Keratinocyte (primary cell): ENCODE results near the gene KLRC1. TPM values are rescaled to one million over a fixed set of nuclear protein-coding genes. Genes with fewer than 3 reads are reported as not detected.
A peak's percentile ranks its signal among the peaks of the same experiment; 100 is the strongest.
"Not testable (repeated sequence)": the region's sequence is repeated elsewhere in the genome, so short reads cannot be mapped to it uniquely, and the experiment has no call there.

Source experiments
- DNase-seq: peaks from one replicate; pipeline ENCODE4 v3.0.0-alpha.2; 2011; ENCODE audit warnings: low read depth, missing footprints, low spot score
- FAIRE-seq: peaks from 2 replicates; lab custom pipeline; 2011; peaks lifted over from hg19 to GRCh38; lab: Jason Lieb, UNC
- H2AFZ ChIP-seq: 2 replicates; pipeline ENCODE4 v1.6.0; 2012; ENCODE audit warnings: low read length, control low read depth, inconsistent platforms; ENCODE audit not compliant: control insufficient read depth
- H3K27ac ChIP-seq: 2 replicates; pipeline ENCODE4 v1.5.1; 2011; ENCODE audit warnings: low read length; ENCODE audit not compliant: control insufficient read depth, insufficient read depth
- H3K27me3 ChIP-seq: 3 replicates; pipeline ENCODE4 v1.6.0; 2011; ENCODE audit warnings: low read length; ENCODE audit not compliant: control insufficient read depth, insufficient read depth; ENCODE audit errors: extremely low read depth
- H3K36me3 ChIP-seq, 2 experiments: 2 replicates in 1 of 2; 3 replicates in 1 of 2; pipeline ENCODE4 v1.5.1; 2011; ENCODE audit warnings: low read length in 2 of 2, mild to moderate bottlenecking in 1 of 2; ENCODE audit not compliant: control insufficient read depth in 2 of 2, insufficient read depth in 2 of 2; ENCODE audit errors: extremely low read depth in 1 of 2
- H3K4me1 ChIP-seq: 3 replicates; pipeline ENCODE4 v1.5.1; 2011; ENCODE audit warnings: low read length; ENCODE audit not compliant: control insufficient read depth, insufficient read depth; ENCODE audit errors: extremely low read depth
- H3K4me2 ChIP-seq: 3 replicates; pipeline ENCODE4 v1.6.0; 2011; ENCODE audit warnings: low read depth, low read length; ENCODE audit not compliant: control insufficient read depth, insufficient read depth; ENCODE audit errors: extremely low read depth
- H3K4me3 ChIP-seq, 3 experiments: fragments of 200-600 bp in 1 of 3; sonication (generic) in 1 of 3; 2 replicates in 2 of 3; 3 replicates in 1 of 3; pipeline ENCODE4 v1.5.1; 2011 to 2016; ENCODE audit warnings: low read length in 3 of 3, mild to moderate bottlenecking in 3 of 3, control low read depth in 2 of 3, inconsistent platforms in 1 of 3, low read depth in 1 of 3, mixed read lengths in 1 of 3, mixed run types in 1 of 3, moderate library complexity in 1 of 3; ENCODE audit not compliant: control insufficient read depth in 2 of 3, insufficient read depth in 2 of 3; ENCODE audit errors: extremely low read depth in 1 of 3
- H3K79me2 ChIP-seq: 2 replicates; pipeline ENCODE4 v1.6.0; 2012; ENCODE audit warnings: low read length; ENCODE audit not compliant: control insufficient read depth, insufficient read depth
- H3K9ac ChIP-seq: 3 replicates; pipeline ENCODE4 v1.6.0; 2011; ENCODE audit warnings: low read length; ENCODE audit not compliant: control insufficient read depth, insufficient read depth; ENCODE audit errors: extremely low read depth
- H3K9me1 ChIP-seq: 3 replicates; pipeline ENCODE4 v1.6.0; 2011; ENCODE audit warnings: low read length; ENCODE audit not compliant: control insufficient read depth, insufficient read depth; ENCODE audit errors: extremely low read depth
- H3K9me3 ChIP-seq: 2 replicates; pipeline ENCODE4 v1.5.1; 2012; ENCODE audit warnings: low read depth, low read length; ENCODE audit not compliant: control insufficient read depth
- H4K20me1 ChIP-seq: 3 replicates; pipeline ENCODE4 v1.6.0; 2011; ENCODE audit warnings: low read length; ENCODE audit not compliant: control insufficient read depth, insufficient read depth; ENCODE audit errors: extremely low read depth
- EZH2 ChIP-seq: IDR thresholded peaks from one replicate; pipeline ENCODE4 v1.6.1; 2012; ENCODE audit warnings: inconsistent platforms, mild to moderate bottlenecking, low read length, moderate library complexity
- dilution Hi-C: fragments of 300-500 bp; cut with MboI; formaldehyde crosslinking; loops from one replicate; pipeline ENCODE4 v1.7.0; 2020; ENCODE audit warnings: low sequenced_read_pairs; ENCODE audit not compliant: extremely low pct_ligation_motif_present
- polyA plus RNA-seq, 5 experiments: library from polyadenylated mRNA; depleted of rRNA in 3 of 5; stranded (reverse) in 3 of 5; stranded (forward) in 1 of 5; unstranded in 1 of 5; fragments of >200 nt; gene quantifications; 1 replicate in 1 of 5; 2 replicates in 3 of 5; 3 replicates in 1 of 5; pipeline versions ENCODE4 v1.2.1 to v1.2.3, GENCODE V29; 2011 to 2012; ENCODE audit warnings: missing spikeins in 2 of 5, low read depth in 1 of 5, low replicate concordance in 1 of 5
- TF ChIP-seq, protein P1 (sequence below), 3 experiments: IDR thresholded peaks in 1 of 3; conservative IDR thresholded peaks in 1 of 3; optimal IDR thresholded peaks in 1 of 3; 2 replicates in 2 of 3; 3 replicates in 1 of 3; pipeline versions ENCODE3 to v1.5.1; 2011; ENCODE audit warnings: low read length in 3 of 3, mild to moderate bottlenecking in 3 of 3, moderate library complexity in 2 of 3, control low read depth in 1 of 3, inconsistent platforms in 1 of 3; ENCODE audit not compliant: insufficient read depth in 2 of 3; ENCODE audit errors: extremely low read depth in 1 of 3

Gene KLRC1
- polyA plus RNA-seq, 1 donor (not counting 4 experiments of a cell fraction or from before 2014, with no cell fraction given), result 0.07 TPM

GRCh38 chr12:10397296-10397695 is 55.9 kb downstream of the KLRC1 start:
- Histone ChIP-seq H3K9ac (no peak overlapping the region), H3K9me3 (no peaks in the 10 kb centered on the region), H3K4me2 (no peak overlapping the region), H3K36me3 (no peaks in the 10 kb centered on the region), H3K27ac (no peak overlapping the region), H3K9me1 (no peaks in the 10 kb centered on the region), H3K79me2 (no peaks in the 10 kb centered on the region), H3K27me3 (no peaks in the 10 kb centered on the region), H3K4me1 (peaks cover 33% of the 10 kb centered on the region), H3K4me3 (no peak overlapping the region), H4K20me1 (no peaks in the 10 kb centered on the region), H2AFZ (no peak overlapping the region)
- TF ChIP-seq, protein P1, sequence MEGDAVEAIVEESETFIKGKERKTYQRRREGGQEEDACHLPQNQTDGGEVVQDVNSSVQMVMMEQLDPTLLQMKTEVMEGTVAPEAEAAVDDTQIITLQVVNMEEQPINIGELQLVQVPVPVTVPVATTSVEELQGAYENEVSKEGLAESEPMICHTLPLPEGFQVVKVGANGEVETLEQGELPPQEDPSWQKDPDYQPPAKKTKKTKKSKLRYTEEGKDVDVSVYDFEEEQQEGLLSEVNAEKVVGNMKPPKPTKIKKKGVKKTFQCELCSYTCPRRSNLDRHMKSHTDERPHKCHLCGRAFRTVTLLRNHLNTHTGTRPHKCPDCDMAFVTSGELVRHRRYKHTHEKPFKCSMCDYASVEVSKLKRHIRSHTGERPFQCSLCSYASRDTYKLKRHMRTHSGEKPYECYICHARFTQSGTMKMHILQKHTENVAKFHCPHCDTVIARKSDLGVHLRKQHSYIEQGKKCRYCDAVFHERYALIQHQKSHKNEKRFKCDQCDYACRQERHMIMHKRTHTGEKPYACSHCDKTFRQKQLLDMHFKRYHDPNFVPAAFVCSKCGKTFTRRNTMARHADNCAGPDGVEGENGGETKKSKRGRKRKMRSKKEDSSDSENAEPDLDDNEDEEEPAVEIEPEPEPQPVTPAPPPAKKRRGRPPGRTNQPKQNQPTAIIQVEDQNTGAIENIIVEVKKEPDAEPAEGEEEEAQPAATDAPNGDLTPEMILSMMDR (optimal IDR thresholded peaks at IDR 0.05 in 1 of 3, IDR thresholded peaks at IDR 0.05 in 1 of 3, conservative IDR thresholded peaks at IDR 0.05 in 1 of 3; ENCODE audit: extremely low read depth in 1 of 3, insufficient read depth in 2 of 3, low read length in 3 of 3), result no peak
- TF ChIP-seq EZH2, result no peak
- DNase-seq, result no peak
- dilution Hi-C loops, result no loop called here
- FAIRE-seq, result no peak

DNA sequence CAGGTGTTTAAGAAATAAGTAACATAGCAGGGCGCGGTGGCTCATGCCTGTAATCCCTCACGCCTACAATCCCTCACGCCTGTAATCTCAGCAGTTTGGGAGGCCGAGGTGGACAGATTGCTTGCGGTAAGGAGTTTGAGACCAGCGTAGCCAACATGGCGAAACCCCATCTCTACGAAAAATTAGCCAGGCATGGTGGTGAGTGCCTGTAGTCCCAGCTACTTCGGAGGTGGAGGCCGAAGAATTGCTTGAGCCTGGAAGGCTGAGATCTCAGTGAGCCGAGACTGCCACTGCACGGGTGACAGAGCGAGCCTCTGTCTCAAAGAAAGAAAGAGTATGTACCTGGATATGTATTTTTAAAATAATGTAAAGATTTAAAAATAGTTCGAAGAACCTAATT is 57.0 kb downstream of the KLRC1 start:
- FAIRE-seq, H3K9me1 ChIP-seq, H4K20me1 ChIP-seq, H3K9ac ChIP-seq, H2AFZ ChIP-seq, H3K27me3 ChIP-seq, dilution Hi-C loops, H3K4me2 ChIP-seq, H3K9me3 ChIP-seq, H3K79me2 ChIP-seq, DNase-seq, H3K4me3 ChIP-seq, H3K36me3 ChIP-seq: not testable (repeated sequence)
- Histone ChIP-seq H3K27ac (peak overlapping the region; percentile 92), H3K4me1 (peaks cover 41% of the 10 kb centered on the region)

Other genes starting within 250 kb of the KLRC1 start
- 15.6 to 27.2 TPM (median 24.3 TPM) in 3 replicates for gene GABARAPL1, start 240.5 kb downstream of the KLRC1 start, polyA plus RNA-seq
- gene KLRD1, start 145.5 kb downstream of the KLRC1 start, polyA plus RNA-seq, result under 0.01 TPM in 2 of 3 replicates, not detected in the other
- gene KLRK1, start 63.3 kb downstream of the KLRC1 start, polyA plus RNA-seq, result not detected in 3 replicates
- gene KLRC4, start 43.6 kb downstream of the KLRC1 start, polyA plus RNA-seq, result not detected in 3 replicates
- not detected in 3 replicates for gene KLRC3, start 32.8 kb downstream of the KLRC1 start, polyA plus RNA-seq
- gene KLRC2, start 17.4 kb downstream of the KLRC1 start, polyA plus RNA-seq, result 0.09 TPM in 1 of 3 replicates, not detected in the others
- gene EIF2S3B, start 52.5 kb upstream of the KLRC1 start, polyA plus RNA-seq, result 0.42 to 0.66 TPM (median 0.52 TPM) in 3 replicates
- 13.3 to 34.2 TPM (median 23.1 TPM) in 3 replicates for gene MAGOHB, start 160.2 kb upstream of the KLRC1 start, polyA plus RNA-seq
- gene STYK1, start 220.7 kb upstream of the KLRC1 start, polyA plus RNA-seq, result 2.0 to 2.8 TPM (median 2.3 TPM) in 3 replicates